K562 (cell line): ENCODE measurements around the gene ZNF655. TPM values are rescaled to one million over a fixed set of nuclear protein-coding genes. Genes with fewer than 3 reads are reported as not detected.

Experiments
- CCAR2 ChIP-seq: fragments of 200-400 bp; formaldehyde crosslinking; IDR thresholded peaks from 2 replicates; pipeline ENCODE4 v1.6.1; 2017; ENCODE audit warnings: mild to moderate bottlenecking, low read depth, low read length
- DACH1 ChIP-seq: fragments of 450-650 bp; IDR thresholded peaks from 2 replicates; pipeline ENCODE4 v1.6.1; 2018; ENCODE audit not compliant: partially characterized antibody
- EHMT2 ChIP-seq: fragments of 450-650 bp; IDR thresholded peaks from 2 replicates; pipeline ENCODE4 v1.6.1; 2018; ENCODE audit warnings: antibody characterized with exemption
- HDGF ChIP-seq: fragments of 450-650 bp; IDR thresholded peaks from 2 replicates; pipeline ENCODE4 v1.6.1; 2016
- KAT2B ChIP-seq: IDR thresholded peaks from one replicate; pipeline ENCODE4 v1.6.1; 2012; ENCODE audit warnings: low read depth, mild to moderate bottlenecking, control low read depth, inconsistent platforms, low read length, moderate library complexity
- KDM2B ChIP-seq: fragments of 250-450 bp; sonication (Bioruptor Pico); IDR thresholded peaks from 2 replicates; pipeline ENCODE4 v1.8.0; 2021; ENCODE audit warnings: mild to moderate bottlenecking, moderate library complexity
- LCOR ChIP-seq: sonication (generic); formaldehyde crosslinking; IDR thresholded peaks from 2 replicates; pipeline ENCODE4 v1.8.0; 2022; ENCODE audit warnings: mild to moderate bottlenecking, missing genetic modification reagents
- MAFG ChIP-seq: fragments of 450-650 bp; conservative IDR thresholded peaks from 2 replicates; pipeline ENCODE4 v1.6.1; 2016; ENCODE audit warnings: missing genetic modification characterization, missing compliant biosample characterization
- MYC ChIP-seq, 2 experiments: fragments of 250-450 bp in 1 of 2; sonication (Bioruptor Pico) in 1 of 2; IDR thresholded peaks; 2 replicates each; pipeline versions ENCODE4 v1.5.1 to v1.6.1; 2012 to 2021; ENCODE audit warnings: low read depth in 2 of 2, borderline replicate concordance in 1 of 2, improper control_type of control experiment in 1 of 2, low read length in 1 of 2, mild to moderate bottlenecking in 1 of 2, moderate library complexity in 1 of 2
- NONO ChIP-seq, 2 experiments: fragments of 200-400 bp in 1 of 2; fragments of 450-650 bp in 1 of 2; formaldehyde crosslinking in 1 of 2; IDR thresholded peaks; 2 replicates each; pipeline ENCODE4 v1.6.1; 2017; ENCODE audit warnings: low read depth in 2 of 2, mild to moderate bottlenecking in 2 of 2, moderate library complexity in 2 of 2, low read length in 1 of 2
- NR2C2 ChIP-seq, 2 experiments: fragments of 200-800 bp in 1 of 2; sonication (Bioruptor generic) in 1 of 2; sonication (generic) in 1 of 2; formaldehyde crosslinking in 1 of 2; IDR thresholded peaks; 2 replicates each; pipeline versions ENCODE4 v1.6.1 to v1.8.0; 2016 to 2022; ENCODE audit warnings: mild to moderate bottlenecking in 1 of 2, missing compliant biosample characterization in 1 of 2, missing genetic modification characterization in 1 of 2, missing genetic modification reagents in 1 of 2
- RFX1 ChIP-seq: fragments of 450-650 bp; IDR thresholded peaks from 2 replicates; pipeline ENCODE4 v1.6.1; 2016; ENCODE audit warnings: mild to moderate bottlenecking, moderate library complexity
- SMARCC2 ChIP-seq: fragments of 450-650 bp; IDR thresholded peaks from 2 replicates; pipeline ENCODE4 v1.6.1; 2017; ENCODE audit warnings: antibody characterized with exemption, moderate library complexity, mild to moderate bottlenecking, low read depth
- SNIP1 ChIP-seq: fragments of 450-650 bp; IDR thresholded peaks from 2 replicates; pipeline ENCODE4 v1.7.1; 2017; ENCODE audit warnings: low read depth, mild to moderate bottlenecking
- THRAP3 ChIP-seq: fragments of 450-650 bp; IDR thresholded peaks from 2 replicates; pipeline ENCODE4 v1.6.1; 2016; ENCODE audit warnings: mild to moderate bottlenecking, inconsistent platforms, borderline replicate concordance
- TOE1 ChIP-seq, 2 experiments: fragments of 450-650 bp in 1 of 2; sonication (generic) in 1 of 2; formaldehyde crosslinking in 1 of 2; IDR thresholded peaks; 2 replicates each; pipeline versions ENCODE4 v1.7.1 to v1.8.0; 2016 to 2022; ENCODE audit warnings: borderline replicate concordance in 2 of 2, mild to moderate bottlenecking in 2 of 2, antibody characterized with exemption in 1 of 2, inconsistent platforms in 1 of 2, low read depth in 1 of 2, missing genetic modification reagents in 1 of 2, moderate library complexity in 1 of 2
- ZNF174 ChIP-seq: fragments of 250-450 bp; sonication (Bioruptor Pico); IDR thresholded peaks from 2 replicates; pipeline ENCODE4 v1.4.0; 2020; ENCODE audit warnings: mild to moderate bottlenecking
- ZNF184 ChIP-seq: sonication (generic); formaldehyde crosslinking; IDR thresholded peaks from 2 replicates; pipeline ENCODE4 v1.5.0; 2020; ENCODE audit warnings: missing genetic modification reagents
- ZNF274 ChIP-seq: IDR thresholded peaks from 2 replicates; pipeline ENCODE4 v1.6.1; 2011; ENCODE audit warnings: low read depth, mild to moderate bottlenecking, low read length, moderate library complexity, borderline replicate concordance
- ZNF780A ChIP-seq: fragments of 250-450 bp; sonication (Bioruptor Pico); IDR thresholded peaks from 2 replicates; pipeline ENCODE4 v1.5.0; 2021; ENCODE audit warnings: mild to moderate bottlenecking
- polyA plus RNA-seq, 8 experiments: library from polyadenylated mRNA; depleted of rRNA in 4 of 8; stranded (reverse) in 5 of 8; unstranded in 3 of 8; fragments of >200 nt; fragmentation: Nextera tagmentation in 2 of 8; fragmentation: Illumina TruSeq in 1 of 8; extraction: Ambion mirVana in 2 of 8; extraction: Trizol in 1 of 8; gene quantifications; 2 replicates each; pipeline versions ENCODE4 v1.2.1 to v1.2.3, GENCODE V29; 2011 to 2014; ENCODE audit warnings: inconsistent platforms in 1 of 8, missing spikeins in 1 of 8
- total RNA-seq, 7 experiments: library from RNA; depleted of rRNA in 6 of 7; stranded (reverse); fragments of >200 nt in 6 of 7; fragmentation: Illumina TruSeq in 2 of 7; extraction: Trizol in 2 of 7; gene quantifications; 2 replicates each; pipeline versions ENCODE4 v1.2.1 to v1.2.3, GENCODE V29; 2011 to 2021; ENCODE audit warnings: low replicate concordance in 1 of 7
- TF ChIP-seq, protein P1 (sequence below), 2 experiments: IDR thresholded peaks; 2 replicates each; pipeline ENCODE4 v1.6.1; 2012; ENCODE audit warnings: improper control_type of control experiment in 2 of 2, low read depth in 2 of 2, low read length in 2 of 2, borderline replicate concordance in 1 of 2
- TF ChIP-seq, protein P2 (sequence below): fragments of 450-650 bp; formaldehyde crosslinking; IDR thresholded peaks from 2 replicates; pipeline ENCODE4 v1.4.0; 2020; ENCODE audit warnings: mild to moderate bottlenecking, mixed read lengths
- TF ChIP-seq, protein P3 (sequence below): fragments of 250-450 bp; sonication (Bioruptor Pico); IDR thresholded peaks from 2 replicates; pipeline ENCODE4 v1.5.0; 2022; ENCODE audit warnings: mild to moderate bottlenecking

Gene ZNF655
- total and polyA plus RNA-seq, 9 of the 15 experiments (the other 6 are each of a cell fraction or from before 2014, with no cell fraction given) = 25.7 to 130 (median 95.2) TPM

DNA sequence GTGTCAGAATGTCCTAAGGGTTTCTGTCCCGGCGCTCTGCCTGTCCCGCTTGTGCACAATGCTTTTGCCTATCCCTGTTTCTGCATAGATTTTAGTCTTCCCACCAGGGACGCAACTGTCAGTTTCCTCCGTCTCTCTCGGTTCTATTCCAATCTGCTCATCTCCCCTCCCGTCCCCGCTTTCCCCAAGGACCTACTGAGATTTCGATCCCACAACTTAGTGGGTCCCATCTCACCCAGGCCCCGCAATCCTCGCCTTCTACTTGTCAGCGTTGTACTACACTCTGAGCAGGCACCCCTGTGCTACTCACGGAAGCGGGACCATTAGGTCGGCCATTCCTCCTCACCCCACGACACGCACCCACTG lies 519 bp upstream of the ZNF655 start (continued):
- TF ChIP-seq EHMT2 (0 out of 2 replicates have a peak, but pooled peaks have one; percentile 14), DACH1 (no peak), KDM2B (CRISPR knock-in tag) (no peak), HDGF (peak; percentile 96; the same call in 1 of the 2 replicates), NR2C2 (CRISPR knock-in tag; IDR thresholded peaks at IDR 0.05) (no peak), NR2C2 (tag; IDR thresholded peaks at IDR 0.05) (no peak), SNIP1 (no peak), ZNF174 (no peak), ZNF780A (CRISPR knock-in tag) (no peak), SMARCC2 (0 out of 2 replicates have a peak, but pooled peaks have one; percentile 19), KAT2B (no peak), ZNF184 (CRISPR knock-in tag) (no peak), MYC (IDR thresholded peaks at IDR 0.05; ENCODE audit: low read depth, low read length) (no peak), MYC (CRISPR knock-in tag; IDR thresholded peaks at IDR 0.05; ENCODE audit: borderline replicate concordance, low read depth) (no peak), NONO (IDR thresholded peaks at IDR 0.05; ENCODE audit: low read depth in 2 of 2, low read length in 1 of 2) (no peak), TOE1 (IDR thresholded peaks at IDR 0.05; ENCODE audit: borderline replicate concordance) (no peak; the same call in 1 of the 2 replicates), TOE1 (CRISPR knock-in tag; IDR thresholded peaks at IDR 0.05; ENCODE audit: borderline replicate concordance, low read depth) (peak; percentile 69; the same call in 1 of the 2 replicates), ZNF274 (no peak), MAFG (tag) (no peak), CCAR2 (no peak), THRAP3 (0 out of 2 replicates have a peak, but pooled peaks have one; percentile 22), LCOR (no peak), RFX1 (no peak)
- TF ChIP-seq, protein P1, sequence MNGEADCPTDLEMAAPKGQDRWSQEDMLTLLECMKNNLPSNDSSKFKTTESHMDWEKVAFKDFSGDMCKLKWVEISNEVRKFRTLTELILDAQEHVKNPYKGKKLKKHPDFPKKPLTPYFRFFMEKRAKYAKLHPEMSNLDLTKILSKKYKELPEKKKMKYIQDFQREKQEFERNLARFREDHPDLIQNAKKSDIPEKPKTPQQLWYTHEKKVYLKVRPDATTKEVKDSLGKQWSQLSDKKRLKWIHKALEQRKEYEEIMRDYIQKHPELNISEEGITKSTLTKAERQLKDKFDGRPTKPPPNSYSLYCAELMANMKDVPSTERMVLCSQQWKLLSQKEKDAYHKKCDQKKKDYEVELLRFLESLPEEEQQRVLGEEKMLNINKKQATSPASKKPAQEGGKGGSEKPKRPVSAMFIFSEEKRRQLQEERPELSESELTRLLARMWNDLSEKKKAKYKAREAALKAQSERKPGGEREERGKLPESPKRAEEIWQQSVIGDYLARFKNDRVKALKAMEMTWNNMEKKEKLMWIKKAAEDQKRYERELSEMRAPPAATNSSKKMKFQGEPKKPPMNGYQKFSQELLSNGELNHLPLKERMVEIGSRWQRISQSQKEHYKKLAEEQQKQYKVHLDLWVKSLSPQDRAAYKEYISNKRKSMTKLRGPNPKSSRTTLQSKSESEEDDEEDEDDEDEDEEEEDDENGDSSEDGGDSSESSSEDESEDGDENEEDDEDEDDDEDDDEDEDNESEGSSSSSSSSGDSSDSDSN (IDR thresholded peaks at IDR 0.05; ENCODE audit: borderline replicate concordance in 1 of 2, low read depth in 2 of 2, low read length in 2 of 2) = no peak
- TF ChIP-seq, protein P2, sequence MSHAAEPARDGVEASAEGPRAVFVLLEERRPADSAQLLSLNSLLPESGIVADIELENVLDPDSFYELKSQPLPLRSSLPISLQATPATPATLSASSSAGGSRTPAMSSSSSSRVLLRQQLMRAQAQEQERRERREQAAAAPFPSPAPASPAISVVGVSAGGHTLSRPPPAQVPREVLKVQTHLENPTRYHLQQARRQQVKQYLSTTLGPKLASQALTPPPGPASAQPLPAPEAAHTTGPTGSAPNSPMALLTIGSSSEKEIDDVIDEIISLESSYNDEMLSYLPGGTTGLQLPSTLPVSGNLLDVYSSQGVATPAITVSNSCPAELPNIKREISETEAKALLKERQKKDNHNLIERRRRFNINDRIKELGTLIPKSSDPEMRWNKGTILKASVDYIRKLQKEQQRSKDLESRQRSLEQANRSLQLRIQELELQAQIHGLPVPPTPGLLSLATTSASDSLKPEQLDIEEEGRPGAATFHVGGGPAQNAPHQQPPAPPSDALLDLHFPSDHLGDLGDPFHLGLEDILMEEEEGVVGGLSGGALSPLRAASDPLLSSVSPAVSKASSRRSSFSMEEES = no peak
- TF ChIP-seq, protein P3, sequence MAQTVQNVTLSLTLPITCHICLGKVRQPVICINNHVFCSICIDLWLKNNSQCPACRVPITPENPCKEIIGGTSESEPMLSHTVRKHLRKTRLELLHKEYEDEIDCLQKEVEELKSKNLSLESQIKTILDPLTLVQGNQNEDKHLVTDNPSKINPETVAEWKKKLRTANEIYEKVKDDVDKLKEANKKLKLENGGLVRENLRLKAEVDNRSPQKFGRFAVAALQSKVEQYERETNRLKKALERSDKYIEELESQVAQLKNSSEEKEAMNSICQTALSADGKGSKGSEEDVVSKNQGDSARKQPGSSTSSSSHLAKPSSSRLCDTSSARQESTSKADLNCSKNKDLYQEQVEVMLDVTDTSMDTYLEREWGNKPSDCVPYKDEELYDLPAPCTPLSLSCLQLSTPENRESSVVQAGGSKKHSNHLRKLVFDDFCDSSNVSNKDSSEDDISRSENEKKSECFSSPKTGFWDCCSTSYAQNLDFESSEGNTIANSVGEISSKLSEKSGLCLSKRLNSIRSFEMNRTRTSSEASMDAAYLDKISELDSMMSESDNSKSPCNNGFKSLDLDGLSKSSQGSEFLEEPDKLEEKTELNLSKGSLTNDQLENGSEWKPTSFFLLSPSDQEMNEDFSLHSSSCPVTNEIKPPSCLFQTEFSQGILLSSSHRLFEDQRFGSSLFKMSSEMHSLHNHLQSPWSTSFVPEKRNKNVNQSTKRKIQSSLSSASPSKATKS (CRISPR knock-in tag) = no peak
